ENCODE results near the gene MTTP.

MTTP gene

GRCh38 chr4:99637174-99637573, 62.5 kb downstream of the MTTP start:
- DNase-seq (ENCODE audit: extremely low read depth in 1 of 2, low read depth in 1 of 2): no peak

GRCh38 chr4:99640676-99641075, 66.1 kb downstream of the MTTP start:
- DNase-seq (ENCODE audit: extremely low read depth in 1 of 2, low read depth in 1 of 2): no peak

GRCh38 chr4:99642725-99643489, 68.3 kb downstream of the MTTP start:
- no peak for DNase-seq (ENCODE audit: extremely low read depth in 1 of 2, low read depth in 1 of 2)

- DNase-seq (ENCODE audit: extremely low read depth in 1 of 2, low read depth in 1 of 2): no peak
Measured at GRCh38 chr4:99644453-99644852, 69.8 kb downstream of the MTTP start.

- no peak for DNase-seq (ENCODE audit: extremely low read depth in 1 of 2, low read depth in 1 of 2)
Measured at GRCh38 chr4:99645036-99645435, 70.4 kb downstream of the MTTP start.

GRCh38 chr4:99645638-99646037, 71.0 kb downstream of the MTTP start:
- no peak for DNase-seq (ENCODE audit: extremely low read depth in 1 of 2, low read depth in 1 of 2)

- DNase-seq (ENCODE audit: extremely low read depth in 1 of 2, low read depth in 1 of 2): no peak
Measured at GRCh38 chr4:99647071-99647470, 72.4 kb downstream of the MTTP start.

- DNase-seq (ENCODE audit: extremely low read depth in 1 of 2, low read depth in 1 of 2): no peak
Measured at GRCh38 chr4:99648321-99648720, 73.7 kb downstream of the MTTP start.

GRCh38 chr4:99649208-99649607, 74.6 kb downstream of the MTTP start:
- DNase-seq (ENCODE audit: extremely low read depth in 1 of 2, low read depth in 1 of 2): no peak

GRCh38 chr4:99649778-99650177, 75.2 kb downstream of the MTTP start:
- no peak for DNase-seq (ENCODE audit: extremely low read depth in 1 of 2, low read depth in 1 of 2)

- DNase-seq (ENCODE audit: extremely low read depth in 1 of 2, low read depth in 1 of 2): no peak
Measured at GRCh38 chr4:99651016-99651769, 76.6 kb downstream of the MTTP start.

GRCh38 chr4:99651811-99652485, 77.3 kb downstream of the MTTP start:
- DNase-seq (ENCODE audit: extremely low read depth in 1 of 2, low read depth in 1 of 2): no peak

- DNase-seq (ENCODE audit: extremely low read depth in 1 of 2, low read depth in 1 of 2): no peak
Measured at GRCh38 chr4:99652596-99653436, 78.2 kb downstream of the MTTP start.

- no peak for DNase-seq (ENCODE audit: extremely low read depth in 1 of 2, low read depth in 1 of 2)
Measured at GRCh38 chr4:99653916-99654315, 79.3 kb downstream of the MTTP start.

- no peak for DNase-seq (ENCODE audit: extremely low read depth in 1 of 2, low read depth in 1 of 2)
Measured at GRCh38 chr4:99654361-99654761, 79.7 kb downstream of the MTTP start.

- DNase-seq (ENCODE audit: extremely low read depth in 1 of 2, low read depth in 1 of 2): no peak
Measured at GRCh38 chr4:99655308-99656081, 80.9 kb downstream of the MTTP start.

GRCh38 chr4:99657798-99658197, 83.2 kb downstream of the MTTP start, which contains the start of gene C4orf54:
Gene C4orf54 (minus strand): TSS chr4:99657828. CDS start chr4:99654648, 3,180 bp downstream.
- no peak for DNase-seq (ENCODE audit: extremely low read depth in 1 of 2, low read depth in 1 of 2)

GRCh38 chr4:99658666-99659065, 84.0 kb downstream of the MTTP start:
- DNase-seq (ENCODE audit: extremely low read depth in 1 of 2, low read depth in 1 of 2): no peak

- DNase-seq (ENCODE audit: extremely low read depth in 1 of 2, low read depth in 1 of 2): no peak
Measured at GRCh38 chr4:99661907-99662306, 87.3 kb downstream of the MTTP start.

GRCh38 chr4:99664716-99665115, 90.1 kb downstream of the MTTP start:
- DNase-seq (ENCODE audit: extremely low read depth in 1 of 2, low read depth in 1 of 2): no peak

Data from activated CD8-positive, alpha-beta memory T cell treated with anti-CD3 and anti-CD28 coated beads for 1 hour (primary cell).